SK-N-SH (cell line): Measurements from ENCODE around the gene TPSB2. TPM values are rescaled to one million over a fixed set of nuclear protein-coding genes. Genes with fewer than 3 reads are reported as not detected.
A peak's percentile ranks its signal among the peaks of the same experiment; 100 is the strongest.

Experiments
- CTCF ChIA-PET: fragments of 300-600, 350-600 bp; formaldehyde crosslinking; extraction: SDS; loops from one replicate; lab custom pipeline; 2021; lab: Yijun Ruan, JAX
- POLR2A ChIA-PET: fragments of 350-600 bp; sonication (Branson Sonifier 250); formaldehyde crosslinking; extraction: SDS; loops from one replicate; lab custom pipeline; 2020; ENCODE audit warnings: antibody characterized with exemption, inconsistent platforms; lab: Yijun Ruan, JAX
- DNase-seq: peaks from one replicate; pipeline ENCODE4 v3.0.0; 2012
- H2AFZ ChIP-seq: fragments of 200-600 bp; sonication (generic); 2 replicates; pipeline ENCODE4 v1.8.1; 2016; ENCODE audit warnings: antibody characterized with exemption, mild to moderate bottlenecking, low read depth
- H3F3A ChIP-seq: fragments of 200-600 bp; sonication (generic); replicated peaks from 2 replicates; pipeline ENCODE3; 2016; ENCODE audit warnings: antibody characterized with exemption, mild to moderate bottlenecking; ENCODE audit not compliant: insufficient read depth
- H3K27ac ChIP-seq, 2 experiments: fragments of 200-500 bp in 1 of 2; fragments of 200-600 bp in 1 of 2; sonication (Bioruptor generic) in 1 of 2; sonication (generic), shearing (Covaris generic) in 1 of 2; 2 replicates each; pipeline versions ENCODE4 v1.5.1 to v1.6.1; 2014 to 2016; ENCODE audit warnings: low read depth in 2 of 2, inconsistent platforms in 1 of 2, low read length in 1 of 2, mild to moderate bottlenecking in 1 of 2, mixed read lengths in 1 of 2
- H3K27me3 ChIP-seq: fragments of 200-600 bp; sonication (generic), shearing (Covaris generic); 2 replicates; pipeline ENCODE4 v1.6.1; 2016; ENCODE audit warnings: mixed run types; ENCODE audit not compliant: insufficient read depth
- H3K36me3 ChIP-seq, 2 experiments: fragments of 200-500 bp in 1 of 2; fragments of 200-600 bp in 1 of 2; sonication (Bioruptor generic) in 1 of 2; sonication (generic) in 1 of 2; replicated peaks in 1 of 2; 2 replicates each; pipeline versions ENCODE3 to v1.5.1; 2014 to 2016; ENCODE audit warnings: low read length in 1 of 2, mild to moderate bottlenecking in 1 of 2; ENCODE audit not compliant: insufficient read depth in 2 of 2, control insufficient read depth in 1 of 2
- H3K4me1 ChIP-seq, 2 experiments: fragments of 200-500 bp in 1 of 2; fragments of 200-600 bp in 1 of 2; sonication (Bioruptor generic) in 1 of 2; sonication (generic), shearing (Covaris generic) in 1 of 2; 2 replicates each; pipeline versions ENCODE4 v1.5.1 to v1.6.1; 2014 to 2016; ENCODE audit warnings: low read depth in 1 of 2, low read length in 1 of 2, mixed run types in 1 of 2; ENCODE audit not compliant: insufficient read depth in 2 of 2, control insufficient read depth in 1 of 2
- H3K4me2 ChIP-seq: fragments of 200-600 bp; sonication (generic), shearing (Covaris generic); 2 replicates; pipeline ENCODE4 v1.6.1; 2017; ENCODE audit warnings: mixed run types
- H3K4me3 ChIP-seq, 2 experiments: fragments of 200-500 bp in 1 of 2; fragments of 200-600 bp in 1 of 2; sonication (Bioruptor generic) in 1 of 2; sonication (generic), shearing (Covaris generic) in 1 of 2; 2 replicates each; pipeline versions ENCODE4 v1.5.1 to v1.8.1; 2014 to 2016; ENCODE audit warnings: low read depth in 2 of 2, inconsistent platforms in 1 of 2, low read length in 1 of 2, mild to moderate bottlenecking in 1 of 2, mixed read lengths in 1 of 2, moderate library complexity in 1 of 2
- H3K79me2 ChIP-seq: fragments of 200-600 bp; sonication (generic); 2 replicates; pipeline ENCODE4 v1.8.1; 2017; ENCODE audit warnings: mild to moderate bottlenecking; ENCODE audit not compliant: insufficient read depth
- H3K9ac ChIP-seq: fragments of 200-600 bp; sonication (generic); 2 replicates; pipeline ENCODE4 v1.6.1; 2017; ENCODE audit warnings: mixed run types
- H3K9me2 ChIP-seq: fragments of 200-600 bp; sonication (generic); 2 replicates; pipeline ENCODE4 v1.6.1; 2017; ENCODE audit warnings: mixed run types
- H3K9me3 ChIP-seq: fragments of 200-600 bp; sonication (generic); 2 replicates; pipeline ENCODE4 v1.6.1; 2017; ENCODE audit warnings: mixed run types, mild to moderate bottlenecking, moderate library complexity
- H4K20me1 ChIP-seq: fragments of 200-600 bp; sonication (generic); 2 replicates; pipeline ENCODE4 v1.6.1; 2017; ENCODE audit warnings: mild to moderate bottlenecking, mixed run types; ENCODE audit not compliant: insufficient read depth
- CHD2 ChIP-seq: fragments of 150-350 bp; IDR thresholded peaks from 2 replicates; pipeline ENCODE4 v1.6.1; 2018; ENCODE audit warnings: low read length; ENCODE audit not compliant: partially characterized antibody
- EZH2phosphoT487 ChIP-seq: fragments of 200-600 bp; sonication (generic); IDR thresholded peaks from 2 replicates; pipeline ENCODE4 v1.6.1; 2017; ENCODE audit warnings: low read depth, mixed run types, mild to moderate bottlenecking, antibody characterized with exemption, moderate library complexity, borderline replicate concordance
- FOSL2 ChIP-seq: IDR thresholded peaks from 2 replicates; pipeline ENCODE4 v1.4.0; 2012; ENCODE audit warnings: low read depth, mild to moderate bottlenecking, moderate library complexity, borderline replicate concordance
- GABPA ChIP-seq: IDR thresholded peaks from 2 replicates; pipeline ENCODE4 v1.4.0; 2012; ENCODE audit warnings: low read depth, mild to moderate bottlenecking
- GATA2 ChIP-seq: sonication (generic); formaldehyde crosslinking; IDR thresholded peaks from 2 replicates; pipeline ENCODE4 v1.5.0; 2020; ENCODE audit warnings: mild to moderate bottlenecking, missing genetic modification reagents
- MEF2A ChIP-seq: IDR thresholded peaks from 2 replicates; pipeline ENCODE4 v1.4.0; 2012; ENCODE audit warnings: low read depth, borderline replicate concordance
- NFIC ChIP-seq: IDR thresholded peaks from 2 replicates; pipeline ENCODE4 v1.4.0; 2012; ENCODE audit warnings: borderline replicate concordance
- NRF1 ChIP-seq: IDR thresholded peaks from 2 replicates; pipeline ENCODE4 v1.6.1; 2012; ENCODE audit warnings: low read depth, mild to moderate bottlenecking, low read length
- POLR2AphosphoS5 ChIP-seq: IDR thresholded peaks from 2 replicates; pipeline ENCODE4 v1.6.1; 2012; ENCODE audit warnings: low read depth, low read length
- RAD21 ChIP-seq: IDR thresholded peaks from 2 replicates; pipeline ENCODE4 v1.6.1; 2012; ENCODE audit warnings: mild to moderate bottlenecking, low read length
- RXRA ChIP-seq: IDR thresholded peaks from 2 replicates; pipeline ENCODE4 v1.4.0; 2012; ENCODE audit warnings: low read depth, mild to moderate bottlenecking, borderline replicate concordance
- WGBS: methylation state at CpG from one replicate; pipeline ENCODE4 v1.1.6; 2017; ENCODE audit warnings: low lambda C conversion rate; 5-methylcytosine and 5-hydroxymethylcytosine counted together
- polyA plus RNA-seq, 3 experiments: library from polyadenylated mRNA; depleted of rRNA; stranded (reverse); fragments of >200 nt; gene quantifications; 2 replicates each; pipeline ENCODE4 v1.2.3, GENCODE V29; 2012
- TF ChIP-seq, protein P1 (sequence below): fragments of 200-600 bp; sonication (generic); IDR thresholded peaks from 2 replicates; pipeline ENCODE4 v1.6.1; 2017; ENCODE audit warnings: antibody characterized with exemption, mild to moderate bottlenecking, moderate library complexity
- TF ChIP-seq, protein P2 (sequence below): IDR thresholded peaks from 2 replicates; pipeline ENCODE4 v1.4.0; 2012; ENCODE audit warnings: low read depth, borderline replicate concordance
- TF ChIP-seq, protein P3 (sequence below): IDR thresholded peaks from 2 replicates; pipeline ENCODE4 v1.4.0; 2012; ENCODE audit warnings: low read depth
- TF ChIP-seq, protein P4 (sequence below): fragments of 150-350 bp; IDR thresholded peaks from 2 replicates; pipeline ENCODE4 v1.6.1; 2017; ENCODE audit warnings: antibody characterized with exemption, low read length, low read depth, borderline replicate concordance

Gene TPSB2
- polyA plus RNA-seq, 1 of the 3 experiments (the other 2 are of a cell fraction): not detected

DNA sequence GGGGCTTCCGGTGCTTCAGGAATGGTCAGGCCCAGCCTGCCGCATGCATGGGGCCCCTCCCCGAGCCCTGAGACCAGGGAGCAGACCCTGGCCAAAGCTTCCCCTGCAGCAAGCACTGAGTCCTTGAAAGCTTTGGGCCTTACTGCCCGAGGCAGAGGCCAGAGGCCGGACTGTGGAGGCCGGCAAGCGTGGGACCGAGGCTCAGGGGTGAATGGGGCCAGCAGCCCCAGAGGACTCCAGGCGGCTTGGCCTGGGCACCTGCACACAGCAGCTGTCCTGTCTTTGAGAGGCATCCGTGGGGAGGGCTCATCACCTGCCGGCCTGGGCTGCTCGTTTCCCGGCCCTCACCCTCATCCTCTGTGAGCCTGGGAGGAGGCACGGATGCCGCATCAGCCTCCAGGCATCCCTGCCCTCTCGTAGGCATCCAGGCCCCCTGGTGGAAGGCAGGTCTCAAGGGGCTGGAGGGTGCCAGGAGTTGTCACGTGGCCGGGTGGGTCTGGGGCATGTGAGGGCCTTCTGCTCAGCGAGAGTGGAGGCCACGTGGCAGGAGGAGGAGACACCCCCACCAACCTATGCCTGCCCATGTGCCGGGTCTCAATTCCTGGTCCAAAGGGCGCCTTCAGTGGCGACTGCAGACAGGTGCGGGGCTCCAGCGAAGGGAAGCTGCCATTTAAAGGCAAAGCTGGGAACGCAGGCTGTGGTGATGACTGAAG lies 45.7 kb downstream of the TPSB2 start:
- ChIA-PET POLR2A (no interaction called here), CTCF (no interaction called here)
- Histone ChIP-seq H3F3A (no peaks in the 10 kb centered on the region), H3K9ac (no peak overlapping the region), H3K36me3 (no peaks in the 10 kb centered on the region), H3K27me3 (peaks cover 30% of the 10 kb centered on the region), H3K79me2 (no peaks in the 10 kb centered on the region), H3K9me3 (no peaks in the 10 kb centered on the region), H4K20me1 (peaks cover 4% of the 10 kb centered on the region; the same call in 1 of the 2 replicates), H3K4me2 (no peak overlapping the region), H3K9me2 (no peaks in the 10 kb centered on the region), H3K27ac (no peak overlapping the region), H3K4me1 (peaks cover 0 to 17% of the 10 kb centered on the region in 2 experiments; a peak in 2 of 4 replicates), H2AFZ (no peak overlapping the region), H3K4me3 (no peak overlapping the region)
- DNase-seq: no peak
- WGBS: 54% methylated on average over 9 of the region's 26 CpGs
- TF ChIP-seq, protein P1, sequence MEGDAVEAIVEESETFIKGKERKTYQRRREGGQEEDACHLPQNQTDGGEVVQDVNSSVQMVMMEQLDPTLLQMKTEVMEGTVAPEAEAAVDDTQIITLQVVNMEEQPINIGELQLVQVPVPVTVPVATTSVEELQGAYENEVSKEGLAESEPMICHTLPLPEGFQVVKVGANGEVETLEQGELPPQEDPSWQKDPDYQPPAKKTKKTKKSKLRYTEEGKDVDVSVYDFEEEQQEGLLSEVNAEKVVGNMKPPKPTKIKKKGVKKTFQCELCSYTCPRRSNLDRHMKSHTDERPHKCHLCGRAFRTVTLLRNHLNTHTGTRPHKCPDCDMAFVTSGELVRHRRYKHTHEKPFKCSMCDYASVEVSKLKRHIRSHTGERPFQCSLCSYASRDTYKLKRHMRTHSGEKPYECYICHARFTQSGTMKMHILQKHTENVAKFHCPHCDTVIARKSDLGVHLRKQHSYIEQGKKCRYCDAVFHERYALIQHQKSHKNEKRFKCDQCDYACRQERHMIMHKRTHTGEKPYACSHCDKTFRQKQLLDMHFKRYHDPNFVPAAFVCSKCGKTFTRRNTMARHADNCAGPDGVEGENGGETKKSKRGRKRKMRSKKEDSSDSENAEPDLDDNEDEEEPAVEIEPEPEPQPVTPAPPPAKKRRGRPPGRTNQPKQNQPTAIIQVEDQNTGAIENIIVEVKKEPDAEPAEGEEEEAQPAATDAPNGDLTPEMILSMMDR: peak; percentile 43
- TF ChIP-seq NRF1: no peak
- TF ChIP-seq, protein P2, sequence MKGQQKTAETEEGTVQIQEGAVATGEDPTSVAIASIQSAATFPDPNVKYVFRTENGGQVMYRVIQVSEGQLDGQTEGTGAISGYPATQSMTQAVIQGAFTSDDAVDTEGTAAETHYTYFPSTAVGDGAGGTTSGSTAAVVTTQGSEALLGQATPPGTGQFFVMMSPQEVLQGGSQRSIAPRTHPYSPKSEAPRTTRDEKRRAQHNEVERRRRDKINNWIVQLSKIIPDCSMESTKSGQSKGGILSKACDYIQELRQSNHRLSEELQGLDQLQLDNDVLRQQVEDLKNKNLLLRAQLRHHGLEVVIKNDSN: peak; percentile 64; the same call in 1 of the 2 replicates
- TF ChIP-seq, protein P3, sequence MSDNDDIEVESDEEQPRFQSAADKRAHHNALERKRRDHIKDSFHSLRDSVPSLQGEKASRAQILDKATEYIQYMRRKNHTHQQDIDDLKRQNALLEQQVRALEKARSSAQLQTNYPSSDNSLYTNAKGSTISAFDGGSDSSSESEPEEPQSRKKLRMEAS: 0 out of 2 replicates have a peak, but pooled peaks have one; percentile 33
- TF ChIP-seq, all 33 proteins: peak for 3

DNA sequence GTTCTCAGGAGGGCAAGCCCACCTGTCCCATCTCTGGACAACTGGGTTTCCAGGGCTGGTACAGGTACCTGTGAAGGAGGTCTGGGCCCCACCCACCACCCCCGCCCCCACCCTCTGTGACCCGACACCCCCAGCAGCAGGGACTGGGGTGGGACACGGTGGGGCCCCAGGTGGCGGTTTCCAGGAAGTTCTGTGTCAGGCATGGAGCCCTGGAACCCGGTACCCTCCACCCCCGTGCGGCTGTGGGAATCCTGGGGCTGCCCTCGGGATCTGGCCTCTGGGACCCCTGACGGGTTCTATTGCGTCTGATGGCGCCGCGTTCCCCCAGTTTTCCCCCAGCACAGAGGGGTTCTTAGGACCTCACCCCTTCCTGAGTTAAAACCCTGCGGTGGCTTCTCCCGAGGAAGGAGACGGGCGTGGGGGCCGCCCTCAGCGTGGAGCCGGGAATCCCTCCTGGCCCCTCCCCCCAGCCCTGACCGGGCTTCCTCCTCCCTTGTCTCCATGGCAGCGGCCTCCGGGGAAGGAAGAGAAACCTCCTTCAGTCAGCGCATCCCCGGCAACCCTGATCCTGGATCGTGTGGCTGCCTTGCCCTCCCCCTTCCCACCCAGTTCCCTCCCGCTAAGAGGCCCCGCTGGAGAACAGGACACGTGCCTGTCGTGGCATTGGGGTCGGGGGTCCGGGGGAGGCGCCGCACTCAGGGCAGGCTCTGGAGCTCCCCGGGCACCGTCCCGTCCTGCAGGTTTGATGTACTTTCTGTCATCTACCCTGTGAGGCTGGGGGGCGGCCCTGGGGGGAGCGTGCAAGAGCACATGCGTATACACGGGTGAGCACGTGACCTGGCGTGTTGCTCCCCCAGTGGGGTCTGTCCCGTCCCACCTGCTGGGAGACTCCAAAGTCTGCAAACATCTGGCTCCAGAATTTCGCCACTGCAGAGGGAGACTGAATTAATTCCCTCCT lies 46.8 kb downstream of the TPSB2 start:
- Histone ChIP-seq H3K9me2 (no peaks in the 10 kb centered on the region), H4K20me1 (no peaks in the 10 kb centered on the region), H3K36me3 (no peaks in the 10 kb centered on the region), H3K79me2 (no peaks in the 10 kb centered on the region), H3K4me3 (peak overlapping the region in 1 of 2 experiments; percentile 47; a peak in 1 of 4 replicates), H3K9ac (no peak overlapping the region), H3K27me3 (peaks cover 32% of the 10 kb centered on the region), H3K4me1 (peaks cover 0 to 17% of the 10 kb centered on the region in 2 experiments; a peak in 2 of 4 replicates), H3F3A (no peaks in the 10 kb centered on the region), H3K9me3 (no peaks in the 10 kb centered on the region), H3K4me2 (peak overlapping the region; percentile 86), H2AFZ (no peak overlapping the region), H3K27ac (no peak overlapping the region)
- peak; percentile 55 for DNase-seq
- POLR2A ChIA-PET: no interaction called here
- WGBS: 28% methylated on average over 10 of the region's 45 CpGs
- CTCF ChIA-PET: interaction anchor here (1.6 kb wide), 1 partner anchor 9 kb away, joined by 5 read pairs; no protein-coding TSS in a partner anchor
- TF ChIP-seq FOSL2: no peak
- TF ChIP-seq MEF2A: no peak
- no peak for TF ChIP-seq GATA2
- TF ChIP-seq, protein P3: no peak
- no peak for TF ChIP-seq CHD2
- TF ChIP-seq NFIC: no peak
- TF ChIP-seq, protein P4, sequence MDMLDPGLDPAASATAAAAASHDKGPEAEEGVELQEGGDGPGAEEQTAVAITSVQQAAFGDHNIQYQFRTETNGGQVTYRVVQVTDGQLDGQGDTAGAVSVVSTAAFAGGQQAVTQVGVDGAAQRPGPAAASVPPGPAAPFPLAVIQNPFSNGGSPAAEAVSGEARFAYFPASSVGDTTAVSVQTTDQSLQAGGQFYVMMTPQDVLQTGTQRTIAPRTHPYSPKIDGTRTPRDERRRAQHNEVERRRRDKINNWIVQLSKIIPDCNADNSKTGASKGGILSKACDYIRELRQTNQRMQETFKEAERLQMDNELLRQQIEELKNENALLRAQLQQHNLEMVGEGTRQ: no peak
- no peak for TF ChIP-seq GABPA
- no peak for TF ChIP-seq NRF1
- TF ChIP-seq RAD21: no peak
- no peak for TF ChIP-seq RXRA
- TF ChIP-seq, protein P1: no peak
- TF ChIP-seq EZH2phosphoT487: no peak
- no peak for TF ChIP-seq POLR2AphosphoS5
